HG03135 (cell line): ENCODE results near the gene SINHCAF.
"Not testable (repeated sequence)": the region's sequence is repeated elsewhere in the genome, so short reads cannot be mapped to it uniquely, and the experiment has no call there.

Experiments used
- ATAC-seq: cut with Tn5 transposase; IDR thresholded peaks from one replicate; pipeline ENCODE4 v1.9.1; 2021; ENCODE audit warnings: mild to moderate bottlenecking, moderate library complexity; ENCODE audit not compliant: unreplicated experiment

The SINHCAF gene

DNA sequence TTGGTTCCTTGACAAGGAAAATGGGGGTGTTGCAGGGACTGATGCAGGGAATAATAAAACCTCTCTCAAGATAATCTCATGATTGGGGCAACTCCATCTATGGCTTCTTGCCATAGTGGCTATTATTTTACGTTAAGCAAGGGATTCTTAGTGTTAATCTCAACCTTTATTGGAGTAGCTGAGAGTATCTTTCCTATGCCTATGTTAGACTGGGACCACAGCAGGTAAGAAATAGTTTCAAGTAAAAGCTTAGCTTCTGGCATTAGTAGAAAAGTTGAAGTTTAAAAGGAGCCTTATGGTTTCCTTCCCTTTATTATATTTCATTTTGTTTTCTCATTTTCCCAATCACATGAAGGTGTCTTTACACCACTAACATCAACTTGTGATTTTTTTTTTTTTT is 16.7 kb downstream of the SINHCAF start:
- no peak for ATAC-seq

DNA sequence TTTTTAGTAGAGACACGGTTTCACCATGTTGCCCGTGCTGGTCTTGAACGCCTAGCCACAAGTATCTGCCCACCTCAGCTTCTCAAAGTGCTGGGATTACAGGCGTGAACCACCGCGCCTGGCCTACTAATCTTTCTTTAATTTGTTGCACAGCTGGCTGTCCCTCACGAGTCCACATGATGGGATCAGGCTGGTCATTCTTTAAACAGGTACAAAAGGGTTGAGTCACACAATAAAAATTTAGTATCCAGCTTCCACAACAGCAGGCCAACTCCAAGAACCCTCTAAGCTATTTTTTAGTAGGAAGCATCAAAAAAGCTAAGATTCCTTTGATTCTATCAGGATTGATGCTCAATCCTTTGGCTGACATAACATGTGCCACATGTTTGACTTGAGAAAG is 17.8 kb downstream of the SINHCAF start:
- ATAC-seq: no peak

DNA sequence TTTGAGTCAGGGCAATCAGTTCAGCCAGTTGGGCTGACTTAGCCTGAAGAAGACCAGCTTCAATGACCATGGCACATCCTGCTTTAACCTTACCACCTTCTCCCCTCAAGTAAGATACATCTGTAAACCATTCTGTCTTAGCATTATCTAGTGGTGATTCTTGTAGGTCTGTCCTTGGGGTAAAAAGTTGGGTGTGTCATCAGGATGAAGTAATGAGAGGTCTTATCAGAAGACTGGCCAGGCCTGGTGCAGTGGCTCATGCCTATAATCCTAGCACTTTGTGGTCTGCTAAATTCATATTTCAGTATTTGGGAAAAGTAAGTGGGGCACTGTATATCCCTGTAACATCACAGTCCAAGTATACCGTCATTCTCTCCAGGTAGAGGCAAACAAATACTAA is 19.1 kb downstream of the SINHCAF start:
- ATAC-seq: no peak

DNA sequence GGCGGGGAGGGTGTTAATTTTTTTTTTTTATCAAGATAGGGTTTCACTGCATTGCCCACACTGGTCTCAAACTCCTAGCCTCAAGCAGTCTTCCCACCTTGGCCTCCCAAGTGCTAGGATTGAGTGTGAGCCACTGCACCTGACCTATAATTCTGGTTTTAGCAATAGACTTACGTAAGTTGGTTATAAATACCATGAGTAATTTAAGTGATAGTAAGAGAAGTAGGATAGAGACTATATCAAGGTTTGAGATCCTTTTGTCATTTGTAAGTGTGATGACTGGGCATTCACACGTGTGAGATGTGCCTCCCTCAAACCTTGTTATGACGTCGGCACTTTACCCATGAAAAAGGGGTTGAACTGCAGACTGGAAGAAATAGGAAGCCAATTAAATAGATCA is 22.5 kb downstream of the SINHCAF start:
- no peak for ATAC-seq

DNA sequence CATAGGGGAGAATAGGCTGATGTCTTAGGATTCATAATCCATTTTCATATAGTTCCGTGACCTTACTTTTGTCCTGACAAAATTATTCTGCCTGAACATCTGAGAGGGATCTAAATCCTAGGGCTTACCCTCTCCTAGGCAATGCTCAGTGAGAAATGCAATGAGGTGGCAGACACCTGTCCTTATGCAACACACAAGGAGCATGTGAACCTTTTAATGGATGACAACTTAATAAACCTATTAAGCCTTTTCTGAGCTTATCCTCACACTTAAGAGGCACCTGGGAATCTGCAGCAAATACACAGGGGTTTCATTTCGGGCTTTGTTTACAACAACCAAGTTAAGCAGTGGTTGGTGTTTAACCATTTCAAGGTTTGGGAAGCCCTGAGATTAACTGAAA is 24.6 kb downstream of the SINHCAF start:
- ATAC-seq: no peak

DNA sequence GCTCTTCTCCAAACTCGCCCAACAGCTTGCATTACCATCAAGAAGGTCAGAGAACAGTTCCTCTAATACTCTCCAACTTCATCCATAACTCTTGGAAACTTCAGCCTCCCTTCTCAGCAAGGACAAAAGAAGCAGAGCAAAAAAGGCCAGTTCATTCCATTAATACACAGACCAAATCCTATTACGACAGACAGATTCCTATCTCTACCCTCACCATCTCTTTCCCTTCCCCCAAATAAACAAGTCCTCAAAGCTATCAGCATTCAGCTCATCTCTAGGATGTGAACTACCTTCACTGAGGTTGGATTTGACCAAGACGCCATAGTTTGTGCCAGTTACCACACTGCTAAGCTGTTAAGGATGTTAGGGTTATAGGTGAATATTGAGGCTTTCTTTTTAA is 25.2 kb downstream of the SINHCAF start:
- ATAC-seq: no peak

DNA sequence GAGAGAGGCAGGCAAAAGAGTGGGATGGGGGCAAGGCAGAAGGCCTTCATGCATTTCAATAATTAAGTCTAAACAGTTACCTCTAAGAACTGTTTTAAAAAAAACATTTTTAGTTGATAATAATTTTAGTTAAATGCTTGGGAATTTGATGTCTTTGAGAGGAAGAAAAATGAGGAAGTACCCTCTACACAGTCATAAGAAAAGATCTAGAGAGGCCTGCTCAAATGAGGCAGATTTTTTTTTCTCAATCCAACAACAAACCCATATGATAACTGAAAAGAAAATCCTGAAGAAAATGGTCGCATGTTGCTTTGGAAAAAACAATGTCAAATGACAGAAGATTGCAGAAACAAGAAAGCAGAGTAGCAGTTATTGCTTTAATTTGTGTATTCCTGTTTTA is 25.6 kb downstream of the SINHCAF start:
- ATAC-seq: no peak

DNA sequence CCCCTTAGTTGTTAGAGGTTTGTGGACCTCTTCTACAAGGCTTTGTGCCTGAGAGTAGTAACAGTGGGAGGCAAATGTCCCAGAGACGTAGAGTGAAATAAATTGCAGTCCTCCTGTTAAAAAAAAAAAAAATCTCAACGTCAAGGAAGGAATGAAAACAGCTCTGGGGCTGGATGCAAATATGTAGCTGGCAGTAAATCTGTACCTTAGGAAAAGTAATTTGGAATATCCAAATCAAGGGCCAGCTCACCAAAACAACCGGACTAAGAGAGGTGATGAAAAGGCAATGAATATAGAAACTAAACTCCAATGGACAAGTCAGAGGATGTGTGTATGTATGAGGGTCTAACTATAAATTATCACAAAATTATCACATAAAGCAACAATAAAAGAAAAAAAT is 27.0 kb downstream of the SINHCAF start:
- ATAC-seq: no peak

DNA sequence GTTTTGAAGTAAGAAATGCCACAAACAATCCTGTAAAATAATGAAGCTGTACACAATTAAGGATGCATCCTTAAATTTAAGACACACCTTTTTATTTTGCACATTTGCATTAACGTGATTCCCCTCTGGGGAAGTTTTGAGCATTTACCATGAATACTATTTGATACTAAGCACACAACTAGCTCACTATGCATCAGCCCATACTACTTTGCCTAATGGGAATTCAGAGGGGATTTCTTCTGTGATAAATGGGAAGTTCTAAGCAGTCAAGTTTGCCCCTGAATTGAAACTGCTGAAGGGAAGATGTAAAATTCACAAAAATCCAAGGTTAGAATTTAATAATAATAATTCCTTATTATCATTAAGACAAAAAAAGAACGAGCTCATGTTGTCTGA is 27.4 kb downstream of the SINHCAF start:
- no peak for ATAC-seq

DNA sequence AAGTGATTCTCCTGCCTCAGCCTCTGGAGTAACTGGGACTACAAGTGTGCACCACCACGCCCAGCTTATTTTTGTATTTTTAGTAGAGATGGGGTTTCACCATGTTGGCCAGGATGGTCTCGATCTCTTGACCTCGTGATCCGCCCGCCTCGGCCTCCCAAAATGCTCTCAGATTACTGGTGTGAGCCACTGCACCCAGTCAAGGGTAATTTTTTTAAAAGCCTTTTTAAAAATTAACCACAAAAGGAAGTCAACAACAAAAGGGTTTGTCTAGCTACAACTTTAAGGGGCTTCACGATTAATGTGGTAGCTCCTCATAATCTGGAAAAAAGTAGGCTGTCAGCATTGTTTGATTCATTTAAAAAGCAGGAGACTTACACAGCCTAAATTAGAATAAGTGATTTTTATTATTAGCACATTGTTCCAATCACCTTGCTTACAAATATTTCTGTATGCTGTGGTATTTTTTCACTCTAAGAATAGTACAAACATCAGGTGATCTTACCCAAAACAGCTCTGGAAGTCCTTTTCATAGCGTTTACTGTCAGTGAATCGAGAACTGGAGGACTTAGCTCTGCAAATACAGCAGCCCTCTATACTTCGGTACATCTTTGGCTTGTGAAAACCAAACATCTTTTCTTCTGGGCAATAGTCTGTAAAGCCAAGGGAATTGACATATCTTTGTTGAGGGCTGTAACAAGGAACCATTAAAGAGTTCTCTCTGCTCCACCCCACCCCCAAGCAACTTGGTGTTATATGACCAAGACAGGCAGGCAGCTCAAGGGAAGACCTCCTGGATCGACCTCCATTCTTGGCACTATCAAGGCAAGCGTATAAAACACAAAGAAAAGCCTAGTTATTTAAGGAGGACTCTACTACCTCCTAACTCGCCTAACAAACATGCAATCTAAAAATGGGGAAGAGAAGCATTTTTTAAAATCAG is 28.1 kb downstream of the SINHCAF start:
- ATAC-seq: no peak

DNA sequence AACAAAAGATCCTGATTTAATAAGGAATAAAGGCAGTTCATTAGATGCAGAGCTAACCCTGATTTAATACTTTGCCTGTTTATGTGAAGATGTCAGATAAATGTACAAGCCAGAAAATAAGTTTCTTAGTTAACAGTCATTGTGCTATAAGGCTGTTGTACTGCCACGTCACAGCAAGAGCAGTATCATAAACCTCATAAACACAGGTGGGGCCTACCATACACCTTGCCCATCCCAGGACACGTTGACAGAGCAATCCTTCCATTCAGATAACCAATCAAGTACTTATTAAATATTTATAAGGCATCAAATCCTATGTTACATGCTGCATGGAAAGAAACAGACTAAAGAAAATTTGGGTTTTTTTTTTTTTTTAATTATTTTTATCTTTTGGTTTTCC is 36.5 kb downstream of the SINHCAF start:
- ATAC-seq: no peak

DNA sequence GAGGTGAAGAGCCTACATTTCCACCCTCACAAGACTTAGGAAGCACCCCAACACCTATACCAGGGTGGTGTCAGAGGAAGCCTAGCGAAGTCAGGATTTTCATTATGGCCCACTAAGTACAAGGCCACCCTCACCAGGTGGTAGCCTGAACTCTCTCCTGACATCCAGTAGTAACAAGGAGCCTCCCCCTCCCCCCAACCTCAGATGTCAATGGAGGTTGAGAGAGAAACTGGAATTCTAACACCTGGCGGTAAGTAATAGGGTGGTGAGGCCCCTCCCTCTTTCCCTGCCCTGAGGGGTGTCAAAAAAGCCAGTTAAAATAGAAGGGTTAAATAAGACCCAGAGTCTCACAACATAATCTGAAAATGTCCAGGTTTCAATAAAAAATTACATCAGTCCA is 37.6 kb downstream of the SINHCAF start:
- no peak for ATAC-seq

DNA sequence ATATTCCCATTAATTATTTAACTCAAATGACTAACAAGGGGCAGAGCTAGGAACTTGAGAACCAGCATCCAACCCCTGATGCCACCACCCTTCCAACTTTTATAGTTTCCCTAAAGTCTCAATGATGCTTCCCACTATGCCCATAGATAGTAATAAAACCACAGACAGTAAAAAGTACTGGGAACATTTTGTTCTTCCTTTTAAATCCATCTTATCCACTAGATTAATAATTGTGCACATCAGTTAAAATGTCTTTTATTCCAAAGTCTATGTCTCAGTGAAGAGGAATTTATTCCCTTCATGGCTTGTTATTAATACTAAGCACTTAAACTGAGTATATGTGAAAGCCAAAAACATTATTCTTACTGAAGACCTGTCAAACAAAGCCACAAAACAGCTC is 45.8 kb downstream of the SINHCAF start:
- no peak for ATAC-seq

DNA sequence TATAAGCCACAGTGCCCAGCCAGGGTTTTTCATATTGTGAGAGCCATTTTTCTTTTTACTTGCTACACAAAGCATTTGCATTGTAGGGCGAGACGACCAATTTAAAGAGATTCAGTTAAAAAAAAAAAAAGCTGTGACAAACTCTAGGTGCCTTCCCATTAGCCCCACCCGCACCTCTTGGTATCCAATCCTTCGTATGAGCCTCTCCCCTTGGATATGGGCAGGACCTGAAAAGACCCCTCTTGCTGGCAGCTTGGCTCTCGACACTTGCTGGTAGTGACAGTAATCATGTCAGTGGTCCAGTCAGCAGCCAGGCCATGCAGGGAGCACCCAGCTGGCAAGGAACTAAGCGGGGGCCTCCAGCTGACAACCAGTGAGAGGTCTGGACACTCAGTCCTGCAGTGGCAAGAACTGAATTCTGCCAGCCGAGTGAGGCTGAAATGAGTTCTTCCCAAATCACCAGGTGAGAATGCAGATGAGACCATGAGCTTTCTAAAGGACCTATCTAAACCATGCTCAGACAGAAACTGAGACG is 46.5 kb downstream of the SINHCAF start:
- no peak for ATAC-seq

DNA sequence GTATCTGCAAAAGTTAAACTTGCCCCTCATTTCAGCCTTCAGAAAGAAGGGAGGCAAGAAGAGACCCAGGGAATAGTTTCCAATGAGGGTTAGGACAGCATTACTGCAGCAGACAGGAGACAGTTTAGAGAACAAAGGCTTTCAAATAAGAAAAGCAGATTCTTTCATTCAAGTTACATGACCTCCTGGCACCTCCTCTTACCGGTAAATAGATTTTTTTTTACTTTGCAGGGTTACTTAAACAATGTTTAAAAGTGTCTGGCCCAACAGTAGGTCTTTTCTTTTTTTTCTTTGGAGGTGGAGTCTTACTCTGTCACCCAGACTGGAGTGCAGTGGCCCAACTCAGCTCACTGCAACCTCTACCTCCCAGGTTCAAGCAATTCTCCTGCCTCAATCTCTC is 47.1 kb downstream of the SINHCAF start:
- no peak for ATAC-seq

DNA sequence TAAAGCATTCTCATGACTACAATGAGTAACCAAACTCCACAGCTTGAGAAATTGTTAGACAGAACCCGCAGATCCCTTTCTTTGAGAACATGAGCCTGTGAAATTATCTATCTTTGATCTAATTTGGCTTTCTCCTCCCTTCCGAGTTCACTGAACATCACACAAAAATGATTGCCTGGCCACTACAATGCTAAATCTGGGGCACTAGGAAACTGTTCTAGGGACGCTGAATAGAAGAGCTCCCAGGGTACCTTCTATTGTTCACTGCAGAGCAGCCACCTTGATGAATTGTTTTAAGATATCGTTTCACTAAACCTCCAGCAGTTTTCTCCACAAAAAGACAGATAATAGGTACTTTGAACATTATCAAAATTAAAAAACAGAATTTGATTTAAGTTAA is 47.5 kb downstream of the SINHCAF start:
- no peak for ATAC-seq

DNA sequence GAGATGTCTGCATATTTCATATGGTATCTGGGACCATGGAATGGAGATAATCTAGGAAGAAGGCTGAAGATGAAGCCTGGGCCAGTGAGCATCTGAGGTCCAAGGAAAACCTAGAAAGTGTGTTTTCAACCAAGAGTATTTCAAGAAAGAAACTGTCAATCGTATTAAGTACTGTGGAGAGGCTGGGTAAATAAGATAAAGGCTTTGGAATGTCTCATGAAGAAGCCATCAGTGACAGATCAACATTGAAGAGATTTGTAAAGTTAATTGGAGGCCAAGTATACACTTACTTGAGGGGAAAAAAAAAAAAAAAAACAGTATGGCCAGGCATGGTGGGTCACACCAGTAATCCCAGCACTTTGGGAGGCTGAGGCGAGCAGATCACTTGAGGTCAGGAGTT is 48.9 kb downstream of the SINHCAF start:
- no peak for ATAC-seq

DNA sequence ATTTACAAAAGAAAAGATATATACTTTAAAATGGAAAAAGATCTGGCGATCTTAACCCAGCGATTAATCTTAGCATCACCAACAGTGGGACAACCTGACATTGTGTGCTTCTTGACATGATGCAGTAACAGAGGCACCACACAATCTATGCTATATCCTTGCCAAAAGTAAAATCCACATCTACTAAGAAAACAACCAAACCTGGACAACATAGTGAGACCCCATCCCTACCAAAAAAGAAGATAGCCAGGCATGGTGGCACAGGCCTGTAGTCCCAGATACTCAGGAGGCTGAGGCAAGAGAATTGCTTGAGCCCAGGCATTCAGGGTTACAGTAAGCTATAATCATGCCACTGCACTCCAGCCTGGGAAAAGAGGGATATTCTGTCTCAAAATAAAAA is 50.5 kb downstream of the SINHCAF start:
- ATAC-seq: no peak

DNA sequence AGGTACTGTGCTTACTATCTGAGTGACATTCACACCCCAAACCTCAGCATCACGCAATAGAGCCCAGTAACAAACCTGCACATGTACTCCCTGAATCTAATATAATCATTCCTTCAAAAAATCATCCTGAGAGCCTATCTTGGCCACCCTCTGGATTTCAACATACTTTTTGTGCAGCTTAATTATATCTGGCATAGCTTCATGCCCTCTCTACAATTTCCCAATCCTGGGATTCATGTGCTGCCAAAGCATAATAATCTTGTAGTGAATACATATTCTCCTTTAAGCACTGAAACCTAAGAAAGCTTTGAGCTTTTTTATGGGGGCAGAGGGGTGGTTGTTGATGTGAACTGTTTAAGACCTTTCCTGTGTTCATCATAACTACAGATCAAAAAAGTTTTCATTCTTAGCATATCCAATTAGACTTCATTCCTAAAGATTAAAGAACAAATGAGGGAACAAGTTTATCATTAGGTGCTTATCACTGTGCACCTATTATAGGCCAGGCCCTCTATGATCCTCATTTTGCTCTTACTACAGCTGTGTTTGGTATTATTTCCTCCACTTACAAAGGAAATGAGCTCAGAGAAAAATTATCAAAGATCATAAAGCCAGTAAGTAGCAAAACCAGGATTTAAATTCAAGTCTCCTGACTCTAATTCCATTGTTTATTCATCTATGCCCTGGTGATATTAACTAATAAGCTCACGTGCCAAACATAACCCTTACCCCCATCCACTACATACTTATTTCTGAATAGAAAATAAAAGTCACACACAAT is 51.2 kb downstream of the SINHCAF start:
- no peak for ATAC-seq

DNA sequence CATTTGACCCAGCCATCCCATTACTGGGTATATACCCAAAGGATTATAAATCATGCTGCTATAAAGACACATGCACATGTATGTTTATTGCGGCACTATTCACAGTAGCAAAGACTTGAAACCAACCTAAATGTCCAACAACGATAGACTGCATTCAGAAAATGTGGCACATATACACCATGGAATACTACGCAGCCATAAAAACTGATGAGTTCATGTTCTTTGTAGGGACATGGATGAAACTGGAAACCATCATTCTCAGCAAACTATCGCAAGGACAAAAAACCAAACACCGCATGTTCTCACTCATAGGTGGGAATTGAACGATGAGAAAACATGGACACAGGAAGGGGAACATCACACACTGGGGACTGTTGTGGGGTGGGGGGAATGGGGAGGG is 52.2 kb downstream of the SINHCAF start:
- not testable (repeated sequence) for ATAC-seq

DNA sequence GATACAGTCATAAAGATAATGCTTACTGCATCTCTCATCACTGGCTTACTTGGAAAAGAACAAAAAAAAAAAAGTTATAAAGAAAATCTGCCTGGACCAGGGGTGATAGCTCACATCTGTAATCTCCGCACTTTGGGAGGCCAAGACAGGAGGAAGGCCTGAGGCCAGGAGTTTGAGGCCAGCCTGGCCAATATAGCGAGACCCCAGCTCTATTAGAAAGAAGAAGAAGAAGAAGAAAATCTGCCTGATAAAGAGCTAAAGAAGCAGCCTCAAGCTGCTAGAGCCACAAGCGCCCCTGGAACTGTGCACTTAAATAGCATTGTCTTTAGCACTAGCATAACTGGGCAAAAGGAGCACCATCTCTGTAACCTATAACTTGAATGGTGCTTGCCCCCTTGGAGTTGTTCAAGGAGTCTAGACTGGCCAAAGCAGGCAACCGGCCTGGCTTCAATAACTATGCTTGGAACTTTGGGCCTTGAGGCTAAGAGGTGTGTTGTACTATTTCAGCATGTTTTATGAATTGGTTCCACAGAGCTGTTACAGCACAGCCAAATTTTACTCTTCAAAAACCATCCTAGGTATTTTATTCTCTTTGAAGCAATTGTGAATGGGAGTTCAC is 53.2 kb downstream of the SINHCAF start:
- no peak for ATAC-seq
